Neural cell (in vitro differentiated cells): Measurements from ENCODE around the gene MBNL3.

Source experiments
- EZH2 ChIP-seq: fragments of 200-600, 300-800 bp; shearing (Covaris generic), sonication (generic); IDR thresholded peaks from 2 replicates; pipeline ENCODE4 v1.6.1; 2014; ENCODE audit warnings: antibody characterized with exemption, low read length, borderline replicate concordance, mild to moderate bottlenecking; ENCODE audit not compliant: insufficient read depth, poor library complexity, severe bottlenecking
- TAF1 ChIP-seq: IDR thresholded peaks from 2 replicates; pipeline ENCODE4 v1.6.1; 2012; ENCODE audit warnings: low read depth
- TF ChIP-seq, protein P1 (sequence below): fragments of 450-650 bp; IDR thresholded peaks from 2 replicates; pipeline ENCODE4 v1.5.1; 2014; ENCODE audit warnings: antibody characterized with exemption, mild to moderate bottlenecking, moderate library complexity; ENCODE audit not compliant: poor library complexity, severe bottlenecking

DNA sequence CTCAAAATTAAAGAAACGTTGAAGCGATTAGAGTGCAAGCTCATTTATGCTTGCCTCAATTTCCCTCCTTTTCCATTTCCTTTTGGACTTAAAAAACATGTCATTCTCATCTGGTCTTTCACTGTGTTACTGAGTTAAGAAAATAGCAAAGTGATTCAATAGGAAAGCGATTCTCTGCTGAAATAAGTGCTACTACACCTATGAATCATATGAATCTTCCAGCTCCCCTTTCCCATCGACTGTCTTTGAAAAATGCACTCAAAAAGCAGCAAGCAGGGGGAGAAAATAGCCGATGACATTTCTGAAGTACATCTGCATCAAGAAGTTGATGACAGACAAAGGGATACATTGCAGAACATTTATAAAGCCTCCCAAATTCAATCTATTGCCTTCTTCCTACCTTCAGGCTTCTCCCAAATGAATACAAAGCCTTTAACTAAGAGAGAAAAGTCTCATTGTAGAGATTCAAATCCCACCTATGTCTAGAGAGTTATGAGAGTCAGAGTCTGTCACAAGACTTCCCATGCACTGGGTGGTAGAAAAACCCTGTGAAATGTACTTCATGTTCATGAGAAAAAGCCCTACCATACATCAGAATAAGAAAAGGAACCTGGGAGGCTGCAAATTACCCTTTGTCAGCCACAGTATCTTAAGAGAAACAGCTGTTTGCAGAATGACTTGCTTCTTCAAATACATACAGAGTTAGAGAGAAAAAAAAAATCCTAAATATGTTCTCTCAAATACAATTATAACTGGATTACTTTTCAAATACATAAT lies 78.9 kb downstream of the MBNL3 start:
- TF ChIP-seq, protein P1, sequence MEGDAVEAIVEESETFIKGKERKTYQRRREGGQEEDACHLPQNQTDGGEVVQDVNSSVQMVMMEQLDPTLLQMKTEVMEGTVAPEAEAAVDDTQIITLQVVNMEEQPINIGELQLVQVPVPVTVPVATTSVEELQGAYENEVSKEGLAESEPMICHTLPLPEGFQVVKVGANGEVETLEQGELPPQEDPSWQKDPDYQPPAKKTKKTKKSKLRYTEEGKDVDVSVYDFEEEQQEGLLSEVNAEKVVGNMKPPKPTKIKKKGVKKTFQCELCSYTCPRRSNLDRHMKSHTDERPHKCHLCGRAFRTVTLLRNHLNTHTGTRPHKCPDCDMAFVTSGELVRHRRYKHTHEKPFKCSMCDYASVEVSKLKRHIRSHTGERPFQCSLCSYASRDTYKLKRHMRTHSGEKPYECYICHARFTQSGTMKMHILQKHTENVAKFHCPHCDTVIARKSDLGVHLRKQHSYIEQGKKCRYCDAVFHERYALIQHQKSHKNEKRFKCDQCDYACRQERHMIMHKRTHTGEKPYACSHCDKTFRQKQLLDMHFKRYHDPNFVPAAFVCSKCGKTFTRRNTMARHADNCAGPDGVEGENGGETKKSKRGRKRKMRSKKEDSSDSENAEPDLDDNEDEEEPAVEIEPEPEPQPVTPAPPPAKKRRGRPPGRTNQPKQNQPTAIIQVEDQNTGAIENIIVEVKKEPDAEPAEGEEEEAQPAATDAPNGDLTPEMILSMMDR: no peak
- no peak for TF ChIP-seq EZH2
- no peak for TF ChIP-seq TAF1
